ENCODE measurements around the gene CARD9.
"Not testable (repeated sequence)": the region's sequence is repeated elsewhere in the genome, so short reads cannot be mapped to it uniquely, and the experiment has no call there.

Gene CARD9

DNA sequence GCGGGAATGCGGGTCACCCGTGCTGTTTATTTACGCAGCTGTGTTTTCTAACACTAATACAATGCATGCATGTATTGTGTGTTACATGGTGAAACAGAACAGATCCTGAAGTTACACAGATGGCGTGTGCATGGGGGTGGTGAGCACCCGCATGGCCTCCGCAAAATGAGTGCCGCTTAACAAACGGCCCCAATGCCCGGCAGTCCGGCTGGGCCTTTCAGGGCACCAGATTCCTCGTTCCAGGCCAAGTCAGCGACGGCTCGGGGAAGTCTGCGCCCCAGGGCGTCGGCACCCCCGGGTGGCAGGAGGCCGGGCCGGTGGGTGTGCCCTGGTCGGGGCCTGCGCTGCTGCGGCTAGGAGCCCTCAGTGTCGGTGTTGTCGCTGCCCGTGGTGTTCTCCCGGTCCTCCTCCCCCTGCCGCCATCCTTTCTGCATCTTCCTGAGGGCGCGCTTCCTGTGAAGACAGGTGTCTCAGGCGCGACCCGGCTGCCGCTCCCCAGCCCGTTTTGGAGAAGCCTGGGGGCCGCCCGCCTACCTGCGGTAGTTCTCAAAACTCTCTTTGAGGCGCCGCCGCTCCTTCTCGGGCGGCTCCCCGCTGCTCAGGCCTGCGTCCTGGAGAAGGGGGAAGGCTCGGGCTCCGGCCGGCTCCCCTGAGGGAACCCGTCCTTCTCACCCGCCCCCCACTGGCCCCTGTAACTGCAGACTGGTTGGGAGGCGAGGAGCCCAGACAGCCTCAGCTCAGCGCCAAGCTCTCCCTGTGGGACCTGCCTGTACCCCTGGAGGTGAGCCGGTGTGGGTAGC is 9.3 kb downstream of the CARD9 start:
- DNase-seq (ENCODE audit: low read depth): no peak

DNA sequence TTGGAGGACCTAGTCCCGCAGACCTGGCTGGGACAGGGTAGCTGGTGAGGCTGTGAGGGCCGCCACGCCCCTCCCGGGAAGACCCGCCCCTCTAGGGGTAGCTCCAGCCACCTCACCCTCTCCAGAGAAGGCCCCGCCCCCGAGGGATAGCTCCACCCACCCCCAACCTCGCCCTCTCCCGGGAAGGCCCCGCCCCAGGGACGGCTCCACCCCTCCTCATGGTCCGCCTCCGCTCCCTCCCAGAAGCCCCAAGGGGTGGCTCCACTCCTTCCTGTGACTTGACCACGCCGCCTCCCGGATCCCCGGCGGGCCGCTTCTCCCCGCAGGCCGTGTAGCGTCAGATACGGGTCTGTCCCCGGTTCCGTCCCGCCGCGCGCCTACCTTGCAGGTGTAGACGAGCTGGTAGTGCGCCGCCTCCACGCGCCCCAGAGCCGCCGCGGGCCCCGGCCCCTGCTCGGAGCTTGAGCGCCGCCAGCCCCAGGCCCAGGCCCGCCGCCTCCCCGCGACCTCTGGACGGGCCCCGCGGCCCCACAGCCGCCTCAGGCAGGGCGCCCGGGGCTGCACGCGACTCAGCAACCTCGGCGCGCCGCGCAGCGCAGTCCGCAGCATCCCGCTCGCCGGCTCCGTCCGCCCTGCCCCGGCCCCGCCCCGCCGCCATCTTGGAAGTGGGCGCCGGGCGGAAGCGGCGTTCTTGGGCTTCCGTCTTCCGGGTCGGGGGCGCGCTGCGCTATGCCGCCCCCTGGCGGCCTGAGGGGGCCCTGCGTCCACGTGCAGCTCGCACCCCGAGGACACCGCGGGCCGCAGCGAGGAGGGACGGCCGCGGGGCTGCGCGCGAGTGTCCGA is 10.1 kb downstream of the CARD9 start, which contains the start of gene DNLZ:
Gene DNLZ, minus strand, starts transcription at position 639 of the 843 bp plus-strand sequence. Its CDS starts 30 bp downstream, at position 609.
- peak; percentile 93 for DNase-seq (ENCODE audit: low read depth)

DNA sequence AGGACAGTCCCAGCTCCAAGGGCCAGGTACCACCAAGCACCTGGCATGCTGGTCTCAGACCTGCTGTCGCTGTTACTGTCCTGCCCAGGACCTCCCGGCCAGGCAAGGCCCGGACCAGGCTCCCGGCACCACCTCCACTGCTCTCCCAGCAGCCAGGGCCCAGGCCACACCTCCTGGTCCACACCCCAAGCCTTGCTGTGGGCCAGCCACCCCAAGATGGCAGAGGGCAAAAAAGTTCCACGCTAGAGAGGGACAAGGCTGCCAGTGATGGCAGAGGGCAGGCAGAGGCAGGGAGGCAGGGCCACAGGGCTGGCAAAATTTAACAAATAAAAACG is 11.1 kb downstream of the CARD9 start:
- DNase-seq (ENCODE audit: low read depth): no peak

DNA sequence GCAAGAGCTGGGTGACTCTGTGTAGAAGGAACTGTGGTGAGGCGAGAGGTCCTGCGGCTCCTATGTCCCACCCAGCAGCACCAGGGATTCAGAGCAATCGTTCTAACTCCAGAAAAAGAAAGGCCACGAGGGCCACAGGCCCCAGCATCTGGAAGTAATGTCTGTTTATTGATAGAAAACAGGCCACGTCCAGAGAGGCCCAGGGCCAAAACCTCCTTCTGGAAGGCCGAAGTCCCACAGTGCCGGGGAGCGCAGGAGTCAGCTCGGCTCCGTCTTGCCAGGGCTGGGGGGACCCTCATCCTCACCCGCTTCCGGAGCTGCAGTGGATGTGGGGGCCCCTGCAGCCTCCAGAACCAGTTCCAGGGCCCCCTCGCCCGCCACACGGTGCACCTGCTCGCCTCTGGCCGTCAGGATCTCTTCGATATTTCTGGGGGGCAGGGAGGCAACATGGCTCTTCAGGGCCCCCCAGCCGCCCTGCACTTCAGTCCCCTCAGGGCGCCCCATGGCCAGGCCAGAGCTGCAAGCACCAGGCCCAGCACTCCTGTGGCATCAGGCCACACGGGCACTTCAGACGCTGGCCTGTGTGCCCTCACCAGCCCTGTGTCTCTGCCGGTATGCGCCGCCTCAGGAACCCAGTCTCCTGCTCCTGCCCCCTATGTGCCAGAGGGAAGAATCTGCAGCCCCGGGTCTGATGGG is 11.6 kb downstream of the CARD9 start:
- DNase-seq (ENCODE audit: low read depth): no peak

DNA sequence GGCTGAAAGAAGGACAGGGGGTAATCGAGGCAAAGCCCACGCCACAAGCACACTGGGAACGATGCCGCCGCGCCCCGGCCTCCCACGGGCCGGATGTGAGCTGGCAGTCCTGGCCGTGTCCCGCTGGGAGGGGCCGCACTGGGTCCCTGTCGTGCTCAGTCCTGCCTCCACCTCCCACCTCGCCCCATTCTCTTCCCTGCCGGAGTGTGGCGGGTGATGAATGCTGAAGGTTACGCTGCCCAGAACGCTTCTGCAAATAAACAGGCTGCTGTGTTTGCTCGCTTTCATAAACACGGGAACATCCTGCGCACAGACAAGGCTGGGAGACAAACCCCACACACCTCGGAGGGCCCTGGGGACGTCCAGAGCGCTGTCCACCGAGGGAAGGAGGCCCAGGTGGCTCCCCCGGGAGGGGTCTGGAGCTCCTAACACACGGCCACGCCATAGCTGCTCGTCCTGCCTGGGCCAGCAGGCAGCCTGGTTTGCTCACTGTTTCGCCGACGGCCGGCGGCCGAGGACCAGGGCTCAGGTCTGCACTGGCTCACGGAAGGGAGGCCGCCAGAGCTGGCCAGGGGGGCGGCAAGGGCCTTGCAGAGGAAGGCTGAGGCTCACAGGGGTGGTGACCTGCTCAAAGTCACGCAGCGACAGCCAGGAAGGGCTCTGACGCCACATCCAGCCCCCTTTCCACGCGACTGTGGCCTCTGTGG is 12.3 kb downstream of the CARD9 start:
- no peak for DNase-seq (ENCODE audit: low read depth)

DNA sequence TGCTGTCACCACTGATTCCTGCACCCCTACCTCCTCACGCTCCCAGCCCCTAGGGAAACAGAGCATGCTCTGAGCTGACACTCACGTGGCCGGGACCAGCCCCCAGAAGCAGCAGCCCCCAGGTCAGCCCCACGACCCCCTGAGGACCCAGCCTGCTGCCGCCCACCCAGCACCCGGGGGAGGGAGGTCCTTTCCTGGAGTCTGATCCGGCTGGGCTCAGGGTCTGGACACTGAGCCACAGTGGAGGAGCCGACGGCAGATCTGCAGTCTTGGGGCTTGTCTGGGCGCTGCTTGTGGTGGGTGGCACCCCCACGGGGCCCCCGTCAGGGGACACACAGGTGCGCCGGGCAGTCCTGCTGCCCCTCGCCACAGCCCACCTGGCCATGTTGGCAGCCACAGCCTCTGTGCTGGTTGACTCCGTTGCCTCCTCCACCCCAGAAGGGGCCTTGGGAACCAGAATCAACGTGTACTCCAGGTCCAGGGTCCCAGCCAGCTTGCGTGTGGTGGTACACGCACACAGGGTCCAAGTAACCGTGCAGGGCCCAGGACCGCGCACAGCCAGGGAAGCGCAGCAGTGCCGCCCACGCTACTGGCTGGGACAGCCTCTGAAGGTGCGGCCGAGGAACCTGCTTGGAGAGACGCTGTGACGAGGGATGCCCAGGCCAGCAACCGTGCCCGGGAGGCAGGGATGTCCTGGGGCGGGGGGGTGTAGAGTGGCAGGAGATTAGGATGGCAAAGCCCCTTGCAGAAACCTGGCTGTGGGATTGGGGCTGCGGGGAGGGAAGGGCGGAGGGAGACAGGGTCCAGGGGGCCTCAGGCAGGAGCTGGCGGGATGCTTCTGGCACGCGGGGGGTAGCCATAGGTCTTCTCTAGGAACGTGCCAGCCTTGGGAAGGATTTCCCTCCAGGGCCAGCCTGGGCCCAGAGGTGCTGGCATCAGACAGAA is 13.4 kb downstream of the CARD9 start:
- DNase-seq (ENCODE audit: low read depth): no peak

DNA sequence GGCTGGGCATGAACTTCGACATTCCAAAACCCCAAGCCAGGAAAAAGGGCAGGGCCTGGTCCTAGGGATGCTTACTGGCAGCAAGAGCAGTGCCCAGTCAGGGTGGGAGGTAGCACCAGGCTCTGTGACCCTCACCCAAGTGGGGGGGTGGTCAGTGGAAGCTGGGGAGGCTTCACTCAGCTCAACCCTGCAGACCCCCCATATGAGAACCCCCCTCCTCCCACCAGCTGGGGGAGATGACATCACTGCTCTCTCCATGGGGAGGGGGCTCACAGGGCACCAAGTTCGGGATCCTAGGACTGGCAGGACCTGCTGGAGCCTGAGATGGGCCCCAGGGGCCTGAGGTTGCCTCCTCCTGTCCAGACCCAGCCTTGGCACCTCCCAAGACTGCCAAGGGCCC is 14.6 kb downstream of the CARD9 start:
- no peak for DNase-seq (ENCODE audit: low read depth)

DNA sequence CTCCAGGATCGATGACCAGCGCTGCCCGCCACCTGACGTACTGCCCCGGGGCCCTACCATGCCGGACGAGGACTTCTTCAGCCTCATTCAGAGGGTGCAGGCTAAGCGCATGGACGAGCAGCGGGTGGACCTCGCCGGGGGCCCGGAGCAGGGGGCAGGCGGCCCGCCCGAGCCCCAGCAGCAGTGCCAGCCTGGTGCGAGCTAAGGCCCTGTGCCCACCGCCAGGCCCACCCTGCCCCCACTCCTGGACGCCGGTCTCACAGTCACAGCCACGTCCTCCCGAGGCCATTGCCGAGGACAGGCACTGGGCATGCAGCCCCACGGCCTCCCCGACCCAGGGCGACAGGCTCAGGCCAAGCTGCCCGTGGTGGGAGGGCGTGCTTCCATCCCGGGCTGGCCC is 15.5 kb downstream of the CARD9 start:
- no peak for DNase-seq (ENCODE audit: low read depth)

DNA sequence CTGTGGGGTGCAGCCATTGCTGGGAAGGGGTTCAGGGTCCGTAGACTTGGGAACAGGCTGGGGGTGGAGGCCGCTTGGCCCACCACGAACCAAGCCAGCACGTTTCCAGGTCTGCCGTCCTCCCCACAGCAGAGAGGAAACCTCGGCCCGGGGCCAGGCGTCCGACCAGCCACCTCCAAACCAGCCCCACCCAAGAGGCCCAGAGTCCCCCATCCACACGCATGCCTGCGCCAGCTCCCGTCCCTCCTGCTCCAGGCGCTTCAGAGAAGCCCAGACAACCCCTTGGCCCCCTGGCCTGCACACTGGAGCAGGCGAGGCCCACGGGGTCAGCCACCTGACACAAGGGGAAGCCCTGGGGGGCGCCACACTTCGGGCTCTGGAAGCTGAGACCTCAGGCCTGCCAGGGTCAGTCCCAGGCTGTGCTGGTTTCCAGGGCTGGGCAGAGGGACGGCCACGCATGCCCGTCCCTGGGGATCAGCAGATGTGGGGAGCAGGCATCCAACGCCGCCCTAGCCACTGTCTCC is 16.2 kb downstream of the CARD9 start:
- no peak for DNase-seq (ENCODE audit: low read depth)

DNA sequence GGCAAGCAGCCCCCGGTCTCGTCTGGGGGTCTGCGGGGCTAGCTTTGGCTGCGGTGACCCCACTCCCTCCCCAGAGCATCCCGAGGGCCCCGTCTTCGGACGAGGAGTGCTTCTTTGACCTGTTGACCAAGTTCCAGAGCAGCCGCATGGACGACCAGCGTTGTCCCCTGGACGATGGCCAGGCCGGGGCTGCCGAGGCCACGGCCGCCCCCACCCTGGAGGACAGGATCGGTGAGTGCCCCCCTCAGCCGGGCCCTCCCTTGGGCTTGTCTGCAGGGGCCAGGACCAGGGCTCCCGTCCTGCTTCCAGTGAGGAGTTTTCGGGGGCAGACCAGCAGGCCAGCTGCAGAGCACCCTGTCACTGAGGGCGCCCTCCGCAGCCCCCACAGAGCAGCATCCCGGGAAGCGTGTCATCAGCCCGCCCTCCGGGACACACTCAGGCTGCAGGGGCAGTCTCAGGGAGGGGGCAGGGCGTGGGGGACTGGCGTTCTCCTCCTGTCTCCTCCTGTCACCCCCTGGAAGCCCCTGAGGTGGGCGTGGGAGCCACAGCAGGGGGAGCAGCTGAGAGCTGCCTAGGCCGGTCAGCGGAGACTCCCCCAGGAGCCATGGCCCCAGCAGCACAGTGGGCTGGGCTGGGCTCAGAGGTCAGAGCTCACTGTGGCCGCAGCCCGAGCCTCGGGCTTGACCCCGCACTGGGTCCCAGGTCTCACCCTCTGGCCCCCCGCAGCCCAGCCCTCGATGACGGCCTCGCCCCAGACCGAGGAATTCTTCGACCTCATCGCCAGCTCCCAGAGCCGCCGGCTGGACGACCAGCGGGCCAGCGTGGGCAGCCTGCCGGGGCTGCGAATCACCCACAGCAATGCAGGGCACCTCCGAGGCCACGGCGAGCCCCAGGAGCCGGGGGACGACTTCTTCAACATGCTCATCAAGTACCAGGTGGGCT is 17.6 kb downstream of the CARD9 start:
- no peak for DNase-seq (ENCODE audit: low read depth)

DNA sequence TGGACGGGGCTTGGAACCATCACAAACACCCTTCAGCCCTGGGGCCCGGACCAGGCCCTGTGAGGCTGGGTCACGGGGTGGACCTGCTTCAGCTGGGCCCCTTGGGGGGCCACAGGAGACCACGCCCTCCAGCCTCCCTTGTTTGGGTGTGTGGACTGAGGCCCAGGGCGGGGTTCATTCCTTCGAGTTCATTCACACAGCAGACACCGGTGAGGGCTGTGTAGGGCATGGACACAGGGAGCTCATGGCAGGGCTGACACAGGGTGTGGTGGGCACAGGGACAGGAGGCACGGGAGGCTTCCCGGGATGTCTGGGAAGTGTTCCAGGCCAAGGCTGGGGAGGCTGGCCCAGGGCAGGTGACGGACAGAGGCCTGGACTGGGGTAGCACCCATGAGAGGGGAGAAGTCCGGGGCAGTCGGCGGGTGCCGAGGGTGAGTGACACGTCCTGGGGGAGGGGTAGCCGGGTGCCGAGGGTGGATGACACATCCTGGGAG is 18.8 kb downstream of the CARD9 start:
- DNase-seq (ENCODE audit: low read depth): no peak

DNA sequence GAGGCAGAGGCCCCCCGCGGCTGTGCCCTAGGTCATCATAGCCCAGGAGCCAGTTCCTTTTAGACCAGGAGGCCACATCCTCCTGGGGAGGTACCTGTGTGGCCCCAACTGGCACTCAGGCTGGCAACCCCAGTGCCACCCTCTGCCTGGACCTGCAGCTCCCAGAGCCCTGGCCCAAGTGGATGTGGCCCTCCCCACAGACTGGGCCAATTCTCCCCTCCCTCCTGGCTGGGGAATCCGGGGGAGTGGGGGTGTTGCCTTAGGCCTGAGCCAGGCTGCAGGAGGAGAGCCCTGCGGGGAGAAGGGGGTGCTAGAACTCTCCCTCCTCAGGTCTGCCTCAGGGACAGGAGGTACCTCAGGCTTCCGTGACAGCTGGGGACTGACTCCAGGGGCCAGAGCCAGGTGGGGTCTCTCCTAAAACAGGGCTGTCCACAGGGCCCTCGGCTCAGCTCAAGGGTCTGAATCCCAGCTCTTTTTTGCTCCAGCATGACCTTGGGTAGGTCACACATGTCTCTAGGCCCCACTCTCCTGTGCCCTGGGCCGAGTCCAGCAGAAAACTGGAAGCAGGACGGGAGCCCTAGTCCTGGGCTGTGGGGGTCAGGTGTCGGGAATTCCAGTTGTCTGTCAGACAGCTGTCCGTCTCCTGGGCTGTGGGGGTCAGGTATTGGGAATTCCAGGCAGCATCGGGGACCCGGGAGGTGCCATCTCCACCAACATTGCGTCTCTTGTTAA is 19.5 kb downstream of the CARD9 start:
- no peak for DNase-seq (ENCODE audit: low read depth)

DNA sequence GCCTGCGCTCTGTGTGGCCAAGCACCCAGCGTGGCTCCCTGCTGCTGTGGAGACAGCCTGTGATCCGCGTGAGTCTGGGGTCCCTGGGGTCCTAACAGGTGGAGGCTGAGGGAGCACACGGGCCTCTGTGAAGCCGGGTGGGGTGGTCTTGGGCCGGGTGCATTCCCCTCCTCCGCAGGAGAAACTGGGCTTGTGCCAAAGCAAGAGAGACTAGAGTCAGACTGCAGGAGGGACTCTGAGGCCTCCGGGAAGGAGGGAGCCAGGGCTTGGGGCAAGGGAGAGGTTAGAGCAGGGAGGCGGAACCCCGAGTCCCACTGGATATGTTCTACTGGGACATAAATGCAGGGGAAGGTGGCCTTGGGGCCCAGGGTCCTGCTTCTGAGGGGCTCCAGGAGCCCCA is 20.4 kb downstream of the CARD9 start:
- DNase-seq (ENCODE audit: low read depth): no peak

DNA sequence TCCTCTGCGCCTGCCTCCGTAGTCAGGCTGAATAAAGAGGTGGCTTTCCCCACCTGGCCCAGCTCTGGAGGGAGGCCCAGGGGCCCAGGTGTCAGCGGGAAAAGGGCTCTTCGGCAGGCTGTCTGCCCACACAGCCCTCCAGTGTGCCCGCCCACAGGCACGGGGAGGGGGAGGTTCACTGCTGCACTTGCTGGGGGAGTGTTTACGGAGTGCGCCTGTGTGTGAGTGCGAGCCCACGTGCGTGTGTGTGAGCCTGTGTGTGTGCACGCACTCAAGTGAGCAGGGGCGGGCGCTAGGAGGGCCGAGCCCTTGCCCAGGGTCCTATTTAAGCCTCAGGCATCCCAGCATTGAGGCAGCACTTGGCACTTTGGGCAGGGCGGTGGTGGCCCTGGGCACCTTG is 20.8 kb downstream of the CARD9 start:
- DNase-seq (ENCODE audit: low read depth): no peak

DNA sequence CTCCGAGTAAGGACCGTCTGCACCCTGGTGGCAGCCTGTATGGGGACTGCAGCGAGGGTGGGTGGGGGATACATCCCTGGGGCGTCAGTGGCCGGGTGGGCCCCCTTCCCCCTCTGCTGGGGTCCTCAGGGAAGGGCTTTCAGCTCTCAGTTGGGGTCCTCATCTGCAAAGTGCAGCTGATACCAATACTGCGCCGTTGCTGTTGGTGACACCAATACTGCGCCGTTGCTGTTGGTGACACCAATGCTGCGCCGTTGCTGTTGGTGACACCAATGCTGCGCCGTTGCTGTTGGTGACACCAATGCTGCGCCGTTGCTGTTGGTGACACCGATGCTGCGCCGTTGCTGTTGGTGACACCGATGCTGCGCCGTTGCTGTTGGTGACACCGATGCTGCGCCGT is 21.6 kb downstream of the CARD9 start:
- not testable (repeated sequence) for DNase-seq (ENCODE audit: low read depth)

DNA sequence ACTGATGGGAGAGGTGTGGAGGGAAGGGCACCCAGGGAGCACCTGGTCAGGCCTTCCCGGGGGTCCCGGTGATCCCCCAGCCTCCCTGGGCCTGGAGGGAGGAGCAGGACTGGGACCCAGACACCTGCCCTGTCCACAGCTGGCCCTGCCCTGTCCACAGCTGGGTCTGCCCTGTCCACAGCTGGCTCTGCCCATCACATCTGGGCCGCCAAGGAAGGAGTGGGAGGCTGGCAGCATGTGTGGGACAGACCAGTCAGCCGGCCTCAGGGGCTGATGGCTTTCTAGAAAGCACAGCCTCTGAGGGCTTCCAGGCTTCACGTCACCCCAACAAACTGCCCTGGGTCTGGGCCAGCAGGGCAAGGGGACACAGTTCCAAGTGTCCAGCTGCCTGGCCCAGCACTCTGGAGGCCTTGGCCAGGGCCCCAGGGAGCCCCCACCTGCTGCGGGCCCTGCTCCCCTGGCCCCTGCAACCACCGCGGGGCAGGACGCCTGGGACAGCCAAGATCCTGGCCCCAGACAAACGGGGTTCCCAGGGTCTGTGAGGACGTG is 22.1 kb downstream of the CARD9 start:
- no peak for DNase-seq (ENCODE audit: low read depth)

DNA sequence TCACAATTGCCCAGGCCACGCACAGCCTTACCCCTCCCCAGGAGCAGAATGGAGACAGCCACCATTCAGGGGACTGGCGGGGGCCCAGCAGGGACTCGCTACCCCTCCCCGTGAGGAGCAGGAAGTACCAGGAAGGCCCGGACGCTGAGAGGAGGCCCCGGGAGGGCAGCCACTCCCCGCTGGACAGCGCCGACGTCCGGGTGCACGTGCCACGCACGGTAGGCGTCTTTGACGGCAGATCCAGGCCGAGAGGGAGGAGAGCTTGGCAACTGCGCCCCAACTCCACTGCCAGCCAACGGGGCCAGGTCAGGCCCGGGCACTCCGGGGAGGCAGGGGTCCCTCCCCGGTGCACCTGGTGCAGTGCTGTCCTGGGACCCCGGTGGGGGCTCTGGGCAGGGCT is 23.9 kb downstream of the CARD9 start:
- no peak for DNase-seq (ENCODE audit: low read depth)

DNA sequence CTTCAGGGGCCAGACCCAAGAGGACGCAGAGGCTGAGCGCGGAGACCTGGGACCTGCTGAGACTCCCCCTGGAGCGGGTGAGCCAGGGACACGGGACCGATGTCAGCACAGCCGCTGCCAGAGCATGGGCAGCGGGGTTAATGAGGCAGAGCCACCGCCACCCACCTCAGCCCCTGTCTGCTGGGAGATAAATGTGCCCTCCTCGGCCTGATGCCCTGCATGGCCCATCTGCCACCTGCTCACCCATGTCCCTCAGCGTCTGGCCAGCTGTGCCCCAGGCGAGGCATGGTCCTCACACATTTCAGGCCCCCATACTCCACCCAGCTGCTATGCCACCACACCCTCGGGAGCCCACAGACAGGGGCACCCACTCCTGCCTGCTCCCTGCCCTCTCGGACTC is 24.8 kb downstream of the CARD9 start:
- DNase-seq (ENCODE audit: low read depth): no peak

All from stimulated activated CD8-positive, alpha-beta memory T cell treated with anti-CD3 and anti-CD28 coated beads, Interleukin-15, amount 100 ng/mL, for 24 hours (primary cell).